Measurements from ENCODE around the gene PRDM12. TPM values are rescaled to one million over a fixed set of nuclear protein-coding genes. Genes with fewer than 3 reads are reported as not detected.

Gene PRDM12
- total RNA-seq, 1 experiment from 2014 or later = not detected

DNA sequence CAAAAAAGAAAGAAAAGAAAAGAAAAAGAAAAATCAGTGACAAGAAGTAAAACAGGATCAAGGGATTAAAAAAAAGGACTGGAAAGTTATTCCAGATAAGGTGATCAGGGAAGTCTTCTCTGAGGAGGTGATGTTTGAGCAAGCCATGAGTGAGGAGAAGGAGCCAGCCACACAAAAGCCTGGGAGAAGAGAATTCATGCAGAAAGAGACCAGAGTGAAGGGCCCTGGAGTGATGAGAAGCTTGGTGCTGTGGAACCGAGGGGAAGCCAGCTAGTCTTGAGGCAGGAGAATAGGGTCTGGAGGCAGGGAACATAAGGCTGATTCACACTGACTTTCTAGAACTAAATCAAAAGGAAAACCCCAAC is 25.2 kb downstream of the PRDM12 start:
- no peak overlapping the region for H3K27ac ChIP-seq (ENCODE audit: insufficient read length, low read depth, low read length)
- peaks cover 7% of the 10 kb centered on the region for H3K23me2 ChIP-seq (ENCODE audit: insufficient read length, low read depth, low read length, poor library complexity, severe bottlenecking)
- Mint-ChIP-seq H3K36me3 (ENCODE audit: insufficient read depth in 1 of 3, low read depth in 3 of 3) (peaks cover 0 to 4% (median 3%) of the 10 kb centered on the region in 3 experiments; a peak in 4 of 7 replicates), H3K27me3 (ENCODE audit: low read depth) (peaks cover 4% of the 10 kb centered on the region), H3K27ac (peak overlapping the region in 2 of 3 experiments; percentile 16 to 39; a peak in 4 of 7 replicates), H3K4me3 (peak overlapping the region in 1 of 2 experiments; percentile 5; a peak in 2 of 5 replicates), H3K9me3 (peaks cover 10% of the 10 kb centered on the region in 2 experiments), H3K4me1 (peaks cover 26 to 42% of the 10 kb centered on the region in 2 experiments)
- no peak overlapping the region for H3K4ac ChIP-seq (ENCODE audit: low read depth, low read length)
- H2AFZ ChIP-seq (ENCODE audit: low read length) = no peak overlapping the region
- no CpG with 5 or more reads among the region's 1 CpG for WGBS (ENCODE audit: extremely low coverage, insufficient read length, low lambda C conversion rate)
- no peaks in the 10 kb centered on the region; the same call in 1 of the 2 replicates for H3K4me1 ChIP-seq (ENCODE audit: insufficient read depth, low read length)
- TF ChIP-seq, protein P1, sequence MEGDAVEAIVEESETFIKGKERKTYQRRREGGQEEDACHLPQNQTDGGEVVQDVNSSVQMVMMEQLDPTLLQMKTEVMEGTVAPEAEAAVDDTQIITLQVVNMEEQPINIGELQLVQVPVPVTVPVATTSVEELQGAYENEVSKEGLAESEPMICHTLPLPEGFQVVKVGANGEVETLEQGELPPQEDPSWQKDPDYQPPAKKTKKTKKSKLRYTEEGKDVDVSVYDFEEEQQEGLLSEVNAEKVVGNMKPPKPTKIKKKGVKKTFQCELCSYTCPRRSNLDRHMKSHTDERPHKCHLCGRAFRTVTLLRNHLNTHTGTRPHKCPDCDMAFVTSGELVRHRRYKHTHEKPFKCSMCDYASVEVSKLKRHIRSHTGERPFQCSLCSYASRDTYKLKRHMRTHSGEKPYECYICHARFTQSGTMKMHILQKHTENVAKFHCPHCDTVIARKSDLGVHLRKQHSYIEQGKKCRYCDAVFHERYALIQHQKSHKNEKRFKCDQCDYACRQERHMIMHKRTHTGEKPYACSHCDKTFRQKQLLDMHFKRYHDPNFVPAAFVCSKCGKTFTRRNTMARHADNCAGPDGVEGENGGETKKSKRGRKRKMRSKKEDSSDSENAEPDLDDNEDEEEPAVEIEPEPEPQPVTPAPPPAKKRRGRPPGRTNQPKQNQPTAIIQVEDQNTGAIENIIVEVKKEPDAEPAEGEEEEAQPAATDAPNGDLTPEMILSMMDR (conservative IDR thresholded peaks at IDR 0.05) = no peak
- peak overlapping the region; percentile 14 for H3K4me2 ChIP-seq (ENCODE audit: insufficient read depth, insufficient read length, low read length)
- H2AK5ac ChIP-seq (ENCODE audit: insufficient read length, low read length) = no peak overlapping the region
- H4K5ac ChIP-seq (ENCODE audit: insufficient read length, low read depth, low read length) = no peak overlapping the region
- no peaks in the 10 kb centered on the region for H3K9me3 ChIP-seq (ENCODE audit: control insufficient read depth, low read depth, low read length)
- DNase-seq = no peak
- H3K14ac ChIP-seq (ENCODE audit: insufficient read depth, low read length) = no peak overlapping the region
- H3K56ac ChIP-seq (ENCODE audit: insufficient read length, low read depth, low read length) = no peak overlapping the region
- no peak overlapping the region for H3K9ac ChIP-seq (ENCODE audit: extremely low read depth, insufficient read length, low read length)
- H3K23ac ChIP-seq (ENCODE audit: insufficient read length, low read depth, low read length) = no peak overlapping the region
- H4K20me1 ChIP-seq (ENCODE audit: control insufficient read depth, insufficient read depth, insufficient read length) = no peaks in the 10 kb centered on the region
- no peak overlapping the region for H2BK15ac ChIP-seq (ENCODE audit: low read depth, low read length)
- H4K91ac ChIP-seq (ENCODE audit: insufficient read length, low read depth, low read length) = no peak overlapping the region
- H2BK20ac ChIP-seq (ENCODE audit: low read depth, low read length, poor library complexity, severe bottlenecking) = no peak overlapping the region
- no peak overlapping the region for H4K8ac ChIP-seq (replicated peaks; ENCODE audit: insufficient read length, low read depth, low read length)
- H3T11ph ChIP-seq (ENCODE audit: low read length) = no peak overlapping the region
- H2BK12ac ChIP-seq (ENCODE audit: insufficient read length, low read depth, low read length) = no peak overlapping the region
- H3K79me1 ChIP-seq (ENCODE audit: insufficient read depth, low read depth, low read length, poor library complexity, severe bottlenecking) = no peaks in the 10 kb centered on the region
- H3K79me2 ChIP-seq (ENCODE audit: insufficient read depth, low read length) = peaks cover 7% of the 10 kb centered on the region; the same call in 1 of the 2 replicates
- H2BK120ac ChIP-seq (ENCODE audit: low read depth, low read length, poor library complexity, severe bottlenecking) = no peak overlapping the region
- no peak overlapping the region for H3K18ac ChIP-seq (ENCODE audit: insufficient read length, low read depth, low read length)
- no peak overlapping the region for H2BK5ac ChIP-seq (ENCODE audit: insufficient read length, low read length)
- H3K27me3 ChIP-seq (ENCODE audit: insufficient read depth, low read length) = no peaks in the 10 kb centered on the region
